Measurements from ENCODE around the gene CXCL9.

Gene CXCL9

GRCh38 chr4:75997081-75997480 is 10.2 kb downstream of the CXCL9 start:
- H3K36me3 ChIP-seq (ENCODE audit: control insufficient read depth in 2 of 2, insufficient read depth in 1 of 2, low read length in 2 of 2) = no peaks in the 10 kb centered on the region
- no peak for TF ChIP-seq ZBTB11 (tag by site-specific recombination; conservative IDR thresholded peaks at IDR 0.05; ENCODE audit: low read depth)
- TF ChIP-seq ZNF76 (tag by site-specific recombination; IDR thresholded peaks at IDR 0.05; ENCODE audit: borderline replicate concordance, low read depth) = no peak
- no peak for TF ChIP-seq ZNF645 (tag by site-specific recombination; IDR thresholded peaks at IDR 0.05)
- no peak for TF ChIP-seq ZNF138 (tag by site-specific recombination; IDR thresholded peaks at IDR 0.05; ENCODE audit: borderline replicate concordance)
- no peak overlapping the region for H3K27ac ChIP-seq (ENCODE audit: extremely low read depth, low read depth, low read length)
- ChIA-PET CTCF (interaction anchor here (0.6 to 3.0 kb wide), 8 partner anchors 11 to 90 kb away, joined by 3 to 20 read pairs (median 4); partner anchors contain the start of gene CXCL9), POLR2A (no interaction called here)
- H3K4me3 ChIP-seq (ENCODE audit: low read depth, low read length) = no peak overlapping the region
- H3K9me3 ChIP-seq (ENCODE audit: control insufficient read depth, insufficient read depth, low read depth, low read length) = no peaks in the 10 kb centered on the region
- H3K4me1 ChIP-seq (ENCODE audit: control insufficient read depth, insufficient read depth, low read length) = no peaks in the 10 kb centered on the region

- Histone ChIP-seq H3K27ac (ENCODE audit: extremely low read depth, low read depth, low read length) (no peak overlapping the region), H3K4me3 (ENCODE audit: low read depth, low read length) (no peak overlapping the region), H3K9me3 (ENCODE audit: control insufficient read depth, insufficient read depth, low read depth, low read length) (no peaks in the 10 kb centered on the region), H3K36me3 (ENCODE audit: control insufficient read depth in 2 of 2, insufficient read depth in 1 of 2, low read length in 2 of 2) (no peaks in the 10 kb centered on the region), H3K4me1 (ENCODE audit: control insufficient read depth, insufficient read depth, low read length) (no peaks in the 10 kb centered on the region)
- ChIA-PET CTCF (interaction anchor here (0.6 to 3.0 kb wide), 27 partner anchors 10 to 736 kb away, joined by 3 to 20 read pairs (median 4); partner anchors contain the start of genes ART3, CXCL11 and CXCL9), POLR2A (no interaction called here)
- no peak for TF ChIP-seq ZNF16 (tag by site-specific recombination; IDR thresholded peaks at IDR 0.05; ENCODE audit: low read depth)
- peak; percentile 33; the same call in 1 of the 2 replicates for TF ChIP-seq CTCF (tag by site-specific recombination; IDR thresholded peaks at IDR 0.05)
- peak; percentile 75 for TF ChIP-seq ZNF654 (tag by site-specific recombination; IDR thresholded peaks at IDR 0.05; ENCODE audit: low read depth)
Measured at GRCh38 chr4:75995727-75996126, 11.6 kb downstream of the CXCL9 start.

GRCh38 chr4:75992462-75992861 is 14.8 kb downstream of the CXCL9 start:
- TF ChIP-seq ZNF704 (tag by site-specific recombination; IDR thresholded peaks at IDR 0.05) (no peak), ZNF121 (tag by site-specific recombination; IDR thresholded peaks at IDR 0.05) (peak; percentile 91), ATF2 (tag by site-specific recombination; IDR thresholded peaks at IDR 0.05; ENCODE audit: low read depth) (no peak), ZNF248 (tag by site-specific recombination; IDR thresholded peaks at IDR 0.05) (no peak), ZSCAN16 (tag by site-specific recombination; IDR thresholded peaks at IDR 0.05) (no peak), INSM2 (tag by site-specific recombination; IDR thresholded peaks at IDR 0.05) (no peak)
- Histone ChIP-seq H3K4me1 (ENCODE audit: control insufficient read depth, insufficient read depth, low read length) (no peaks in the 10 kb centered on the region), H3K36me3 (ENCODE audit: control insufficient read depth in 2 of 2, insufficient read depth in 1 of 2, low read length in 2 of 2) (peaks cover 0 to 9% of the 10 kb centered on the region in 2 experiments; a peak in 1 of 3 replicates), H3K27ac (ENCODE audit: extremely low read depth, low read depth, low read length) (no peak overlapping the region), H3K9me3 (ENCODE audit: control insufficient read depth, insufficient read depth, low read depth, low read length) (no peaks in the 10 kb centered on the region), H3K4me3 (ENCODE audit: low read depth, low read length) (no peak overlapping the region)
- CTCF ChIA-PET = interaction anchor here (2.0 kb wide), 1 partner anchor 95 kb away, joined by 7 read pairs; no protein-coding TSS in a partner anchor
- POLR2A ChIA-PET = no interaction called here

Measured in HEK293 (cell line).